Measurements from ENCODE around the gene SEPTIN8.

- TF ChIP-seq REST (IDR thresholded peaks at IDR 0.05; ENCODE audit: insufficient read depth in 1 of 2, low read depth in 2 of 2, low read length in 2 of 2) (no peak), POLR2AphosphoS5 (IDR thresholded peaks at IDR 0.05; ENCODE audit: low read depth, low read length) (no peak), TAF1 (IDR thresholded peaks at IDR 0.05; ENCODE audit: borderline replicate concordance, insufficient read depth, low read length) (no peak), FOXP2 (optimal IDR thresholded peaks at IDR 0.05; ENCODE audit: borderline replicate concordance, extremely low read depth, extremely low read length, insufficient read depth) (no peak), SIN3A (IDR thresholded peaks at IDR 0.05; ENCODE audit: borderline replicate concordance, insufficient read depth, low read length) (no peak)
Observed at GRCh38 chr5:132814503-132815294, 37.7 kb upstream of the SEPTIN8 start.

Measured in PFSK-1 (cell line).